GM15510 (cell line): Measurements from ENCODE around the gene PCDH10.

Experiments used
- POLR2A ChIP-seq: IDR thresholded peaks from 3 replicates; pipeline ENCODE4 v1.6.1; 2011; ENCODE audit warnings: borderline replicate concordance; ENCODE audit not compliant: insufficient read length; ENCODE audit errors: extremely low read depth

Gene PCDH10

DNA sequence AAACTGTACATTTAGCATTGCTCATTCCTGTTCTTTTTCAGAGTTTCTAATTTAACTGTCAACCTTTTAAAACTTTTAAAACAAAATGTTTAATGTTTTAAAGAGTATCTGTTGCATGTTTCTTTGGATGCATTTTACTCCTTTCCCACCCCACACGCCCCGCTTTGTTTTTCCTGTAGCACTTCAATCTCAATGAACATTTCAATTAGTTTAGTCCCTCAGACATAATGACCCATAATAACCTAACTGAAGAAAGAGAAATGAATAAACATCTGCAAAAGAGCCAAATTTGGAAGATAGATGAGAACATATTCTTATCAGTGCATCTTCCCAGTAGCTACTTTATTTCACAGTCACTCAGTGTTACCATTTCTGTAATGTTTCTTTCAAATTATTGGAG is 7.5 kb downstream of the PCDH10 start:
- TF ChIP-seq POLR2A: no peak

DNA sequence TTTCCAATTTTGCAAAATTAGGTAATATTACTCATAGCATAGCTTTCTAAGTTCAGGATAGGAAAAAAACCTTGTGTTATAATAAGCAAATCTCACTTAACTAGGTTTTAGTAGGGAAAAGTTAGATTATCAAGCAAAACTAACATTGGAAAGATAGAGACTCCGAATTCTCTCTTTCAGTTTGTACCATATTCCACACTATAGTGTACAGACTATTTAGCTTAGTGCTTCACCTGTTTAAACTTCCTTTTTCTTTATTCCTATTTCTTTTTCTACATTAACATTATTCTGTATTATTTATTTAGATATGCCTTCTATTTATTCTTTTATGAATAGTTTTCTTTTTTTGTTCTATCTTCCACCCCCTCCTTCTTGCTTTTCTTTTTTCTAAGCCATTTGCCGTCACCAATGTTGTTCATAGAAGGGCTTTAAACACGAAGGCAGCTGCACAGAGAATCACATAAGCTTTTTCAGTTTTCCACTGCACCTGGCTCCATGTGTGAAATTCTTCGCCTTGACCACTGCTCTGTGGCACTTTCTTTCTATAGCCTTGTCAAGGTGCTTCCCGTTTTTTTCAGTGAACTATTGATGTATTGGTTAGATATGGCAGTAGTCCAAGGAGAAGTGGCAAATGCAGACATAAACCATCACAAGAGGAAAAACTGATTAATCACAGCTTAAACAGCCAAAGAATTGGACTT is 8.5 kb downstream of the PCDH10 start:
- TF ChIP-seq POLR2A: no peak

- TF ChIP-seq POLR2A: no peak
These were observed 11.8 kb downstream of the PCDH10 start for GRCh38 chr4:133160853-133161252.

GRCh38 chr4:133161570-133162295 is 12.6 kb downstream of the PCDH10 start:
- TF ChIP-seq POLR2A: no peak

DNA sequence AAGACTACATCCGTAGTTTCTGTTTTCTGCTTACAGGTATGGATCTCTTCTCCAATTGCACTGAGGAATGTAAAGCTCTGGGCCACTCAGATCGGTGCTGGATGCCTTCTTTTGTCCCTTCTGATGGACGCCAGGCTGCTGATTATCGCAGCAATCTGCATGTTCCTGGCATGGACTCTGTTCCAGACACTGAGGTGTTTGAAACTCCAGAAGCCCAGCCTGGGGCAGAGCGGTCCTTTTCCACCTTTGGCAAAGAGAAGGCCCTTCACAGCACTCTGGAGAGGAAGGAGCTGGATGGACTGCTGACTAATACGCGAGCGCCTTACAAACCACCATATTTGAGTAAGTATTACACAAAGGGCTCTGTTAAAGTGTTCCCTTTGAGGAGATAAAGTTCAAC is 13.8 kb downstream of the PCDH10 start:
- no peak for TF ChIP-seq POLR2A

GRCh38 chr4:133178956-133179355 is 29.9 kb downstream of the PCDH10 start:
- no peak for TF ChIP-seq POLR2A

GRCh38 chr4:133186210-133186609 is 37.1 kb downstream of the PCDH10 start:
- TF ChIP-seq POLR2A: no peak

GRCh38 chr4:133186845-133187244 is 37.8 kb downstream of the PCDH10 start:
- no peak for TF ChIP-seq POLR2A

- no peak for TF ChIP-seq POLR2A
These were observed 39.5 kb downstream of the PCDH10 start for GRCh38 chr4:133188433-133189146.

DNA sequence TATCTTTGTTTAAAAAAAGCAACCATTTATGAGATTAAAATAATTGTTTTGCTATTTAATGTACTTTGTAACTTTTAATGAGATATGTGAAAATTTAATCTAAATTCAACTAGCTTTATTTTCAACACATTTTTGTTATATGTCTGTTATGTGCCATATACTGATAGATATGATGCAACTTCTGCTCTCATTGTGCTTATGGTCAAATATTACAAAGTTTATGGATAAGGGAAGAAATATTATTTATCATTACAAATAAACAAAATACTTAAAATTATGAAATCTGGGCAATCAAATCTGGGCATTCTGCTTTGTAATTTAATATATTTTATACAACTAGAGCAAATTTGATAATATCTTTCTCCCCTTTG is 40.0 kb downstream of the PCDH10 start:
- no peak for TF ChIP-seq POLR2A

GRCh38 chr4:133190098-133190497 is 41.0 kb downstream of the PCDH10 start:
- no peak for TF ChIP-seq POLR2A

- TF ChIP-seq POLR2A: no peak
These were observed 59.7 kb downstream of the PCDH10 start for GRCh38 chr4:133208694-133209285.

- no peak for TF ChIP-seq POLR2A
These were observed 84.8 kb downstream of the PCDH10 start for GRCh38 chr4:133233922-133234321.
